ENCODE data around the gene RRP1B.

Gene RRP1B

GRCh38 chr21:43727519-43728153 is 68.3 kb downstream of the RRP1B start:
- DNase-seq = no peak

- no peak for DNase-seq
Observed at GRCh38 chr21:43728154-43728466, 68.8 kb downstream of the RRP1B start.

- DNase-seq = peak; percentile 82 to 85
Observed at GRCh38 chr21:43728467-43729390, 69.4 kb downstream of the RRP1B start.

- no peak for DNase-seq
Observed at GRCh38 chr21:43731476-43731875, 72.1 kb downstream of the RRP1B start.

GRCh38 chr21:43731891-43732711 is 72.7 kb downstream of the RRP1B start:
- no peak for DNase-seq

- no peak for DNase-seq
Observed at GRCh38 chr21:43733060-43733459, 73.7 kb downstream of the RRP1B start.

- DNase-seq = no peak
Observed at GRCh38 chr21:43733529-43734071, 74.2 kb downstream of the RRP1B start.

GRCh38 chr21:43734131-43734927 is 75.0 kb downstream of the RRP1B start:
- DNase-seq = no peak

- DNase-seq = no peak
Observed at GRCh38 chr21:43734928-43735229, 75.5 kb downstream of the RRP1B start.

- no peak for DNase-seq
Observed at GRCh38 chr21:43735236-43736091, 76.1 kb downstream of the RRP1B start.

GRCh38 chr21:43736224-43736883 is 77.0 kb downstream of the RRP1B start:
- DNase-seq = no peak

- DNase-seq = no peak
Observed at GRCh38 chr21:43737158-43737950, 78.0 kb downstream of the RRP1B start.

- no peak for DNase-seq
Observed at GRCh38 chr21:43739621-43740435, 80.5 kb downstream of the RRP1B start.

GRCh38 chr21:43740497-43741156 is 81.3 kb downstream of the RRP1B start:
- no peak for DNase-seq

GRCh38 chr21:43741423-43742096 is 82.2 kb downstream of the RRP1B start:
- no peak for DNase-seq

GRCh38 chr21:43743947-43744346 is 84.6 kb downstream of the RRP1B start:
- DNase-seq = no peak

GRCh38 chr21:43744725-43745124 is 85.4 kb downstream of the RRP1B start:
- no peak for DNase-seq
